WTC11 (cell line): ENCODE results near the gene SLC38A11.

Experiments
- FOXP1 ChIP-seq: sonication (generic); formaldehyde crosslinking; IDR thresholded peaks from 2 replicates; pipeline ENCODE4 v1.8.0; 2022; ENCODE audit warnings: missing genetic modification reagents, mild to moderate bottlenecking, moderate library complexity, borderline replicate concordance
- NR2C2 ChIP-seq: sonication (generic); formaldehyde crosslinking; IDR thresholded peaks from 2 replicates; pipeline ENCODE4 v1.8.0; 2022; ENCODE audit warnings: mild to moderate bottlenecking, missing genetic modification reagents
- TEAD4 ChIP-seq: sonication (generic); formaldehyde crosslinking; IDR thresholded peaks from 2 replicates; pipeline ENCODE4 v1.8.0; 2022; ENCODE audit warnings: mild to moderate bottlenecking, missing genetic modification reagents
- USF2 ChIP-seq: sonication (generic); formaldehyde crosslinking; IDR thresholded peaks from 2 replicates; pipeline ENCODE4 v1.8.1; 2023; ENCODE audit warnings: mild to moderate bottlenecking, missing genetic modification reagents, moderate library complexity
- ZBTB21 ChIP-seq: sonication (generic); formaldehyde crosslinking; IDR thresholded peaks from 2 replicates; pipeline ENCODE4 v1.8.1; 2023; ENCODE audit warnings: mild to moderate bottlenecking, missing genetic modification reagents, borderline replicate concordance
- ZBTB43 ChIP-seq: sonication (generic); formaldehyde crosslinking; IDR thresholded peaks from 2 replicates; pipeline ENCODE4 v1.8.1; 2023; ENCODE audit warnings: mild to moderate bottlenecking, missing genetic modification reagents
- ZNF219 ChIP-seq: sonication (generic); formaldehyde crosslinking; IDR thresholded peaks from 2 replicates; pipeline ENCODE4 v1.8.0; 2023; ENCODE audit warnings: missing genetic modification reagents, mild to moderate bottlenecking, borderline replicate concordance
- ZNF671 ChIP-seq: fragments of 250-450 bp; sonication (Bioruptor Pico); IDR thresholded peaks from 2 replicates; pipeline ENCODE4 v1.8.0; 2021; ENCODE audit warnings: mild to moderate bottlenecking
- TF ChIP-seq, protein P1 (sequence below): fragments of 200-600 bp; IDR thresholded peaks from 2 replicates; pipeline ENCODE4 v1.8.0; 2022; ENCODE audit warnings: antibody characterized with exemption
- TF ChIP-seq, protein P2 (sequence below): sonication (generic); formaldehyde crosslinking; IDR thresholded peaks from 2 replicates; pipeline ENCODE4 v1.8.1; 2023; ENCODE audit warnings: mild to moderate bottlenecking, moderate library complexity, missing genetic modification reagents

GRCh38 chr2:164875334-164876205 lies 79.8 kb downstream of the SLC38A11 start:
- TF ChIP-seq FOXP1 (CRISPR knock-in tag): no peak
- TF ChIP-seq, protein P1, sequence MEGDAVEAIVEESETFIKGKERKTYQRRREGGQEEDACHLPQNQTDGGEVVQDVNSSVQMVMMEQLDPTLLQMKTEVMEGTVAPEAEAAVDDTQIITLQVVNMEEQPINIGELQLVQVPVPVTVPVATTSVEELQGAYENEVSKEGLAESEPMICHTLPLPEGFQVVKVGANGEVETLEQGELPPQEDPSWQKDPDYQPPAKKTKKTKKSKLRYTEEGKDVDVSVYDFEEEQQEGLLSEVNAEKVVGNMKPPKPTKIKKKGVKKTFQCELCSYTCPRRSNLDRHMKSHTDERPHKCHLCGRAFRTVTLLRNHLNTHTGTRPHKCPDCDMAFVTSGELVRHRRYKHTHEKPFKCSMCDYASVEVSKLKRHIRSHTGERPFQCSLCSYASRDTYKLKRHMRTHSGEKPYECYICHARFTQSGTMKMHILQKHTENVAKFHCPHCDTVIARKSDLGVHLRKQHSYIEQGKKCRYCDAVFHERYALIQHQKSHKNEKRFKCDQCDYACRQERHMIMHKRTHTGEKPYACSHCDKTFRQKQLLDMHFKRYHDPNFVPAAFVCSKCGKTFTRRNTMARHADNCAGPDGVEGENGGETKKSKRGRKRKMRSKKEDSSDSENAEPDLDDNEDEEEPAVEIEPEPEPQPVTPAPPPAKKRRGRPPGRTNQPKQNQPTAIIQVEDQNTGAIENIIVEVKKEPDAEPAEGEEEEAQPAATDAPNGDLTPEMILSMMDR: no peak
- TF ChIP-seq ZBTB21 (CRISPR knock-in tag): no peak
- TF ChIP-seq USF2 (CRISPR knock-in tag): no peak
- no peak for TF ChIP-seq ZBTB43 (CRISPR knock-in tag)
- no peak for TF ChIP-seq ZNF219 (CRISPR knock-in tag)
- TF ChIP-seq, protein P2, sequence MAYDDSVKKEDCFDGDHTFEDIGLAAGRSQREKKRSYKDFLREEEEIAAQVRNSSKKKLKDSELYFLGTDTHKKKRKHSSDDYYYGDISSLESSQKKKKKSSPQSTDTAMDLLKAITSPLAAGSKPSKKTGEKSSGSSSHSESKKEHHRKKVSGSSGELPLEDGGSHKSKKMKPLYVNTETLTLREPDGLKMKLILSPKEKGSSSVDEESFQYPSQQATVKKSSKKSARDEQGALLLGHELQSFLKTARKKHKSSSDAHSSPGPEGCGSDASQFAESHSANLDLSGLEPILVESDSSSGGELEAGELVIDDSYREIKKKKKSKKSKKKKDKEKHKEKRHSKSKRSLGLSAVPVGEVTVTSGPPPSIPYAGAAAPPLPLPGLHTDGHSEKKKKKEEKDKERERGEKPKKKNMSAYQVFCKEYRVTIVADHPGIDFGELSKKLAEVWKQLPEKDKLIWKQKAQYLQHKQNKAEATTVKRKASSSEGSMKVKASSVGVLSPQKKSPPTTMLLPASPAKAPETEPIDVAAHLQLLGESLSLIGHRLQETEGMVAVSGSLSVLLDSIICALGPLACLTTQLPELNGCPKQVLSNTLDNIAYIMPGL (CRISPR knock-in tag): no peak
- no peak for TF ChIP-seq TEAD4 (CRISPR knock-in tag)
- no peak for TF ChIP-seq ZNF671 (CRISPR knock-in tag)
- no peak for TF ChIP-seq NR2C2 (CRISPR knock-in tag)
